AG09309 (cell line): ENCODE results near the gene PSMC3IP.

Source experiments
- DNase-seq: peaks from one replicate; pipeline ENCODE4 v3.0.0-alpha.2; 2010; ENCODE audit warnings: low read depth
- H3K4me3 ChIP-seq: 2 replicates; pipeline ENCODE4 v1.5.1; 2011; ENCODE audit warnings: mild to moderate bottlenecking, low read depth, low read length, moderate library complexity; ENCODE audit not compliant: control insufficient read depth
- CTCF ChIP-seq: IDR thresholded peaks from 2 replicates; pipeline ENCODE4 v1.5.1; 2011; ENCODE audit warnings: mild to moderate bottlenecking, low read depth, low read length, inconsistent platforms; ENCODE audit not compliant: insufficient read depth, control insufficient read depth; ENCODE audit errors: missing control alignments

Gene PSMC3IP

GRCh38 chr17:42537156-42537805 is 40.2 kb downstream of the PSMC3IP start:
- DNase-seq, result no peak
- H3K4me3 ChIP-seq, result peak overlapping the region; percentile 63
- TF ChIP-seq CTCF, result no peak

- DNase-seq, result no peak
- H3K4me3 ChIP-seq, result peak overlapping the region; percentile 63
- no peak for TF ChIP-seq CTCF
Measured at GRCh38 chr17:42536372-42537155, 41.0 kb downstream of the PSMC3IP start.

- no peak for DNase-seq
- H3K4me3 ChIP-seq, result peak within 1 kb of the TSS; percentile 63
- no peak for TF ChIP-seq CTCF
Measured at GRCh38 chr17:42536048-42536371, 41.5 kb downstream of the PSMC3IP start, which contains the start of gene NAGLU. Gene NAGLU, plus strand, starts transcription at chr17:42536241. Its CDS starts 32 bp downstream, at chr17:42536273.

- DNase-seq, result no peak
- TF ChIP-seq CTCF, result no peak
- peak overlapping the region; percentile 63 for H3K4me3 ChIP-seq
Measured at GRCh38 chr17:42535155-42536047, 42.1 kb downstream of the PSMC3IP start.

GRCh38 chr17:42531455-42532354 is 45.8 kb downstream of the PSMC3IP start:
- peak overlapping the region; percentile 44 for H3K4me3 ChIP-seq
- TF ChIP-seq CTCF, result peak; percentile 30
- no peak for DNase-seq
